HCT116 (cell line): ENCODE measurements around the gene HOXC4.

Experiments used
- ELF1 ChIP-seq: IDR thresholded peaks from 2 replicates; pipeline ENCODE4 v1.6.1; 2012; ENCODE audit warnings: low read depth, borderline replicate concordance
- EZH2 ChIP-seq: fragments of 200-600 bp; sonication (generic); IDR thresholded peaks from 2 replicates; pipeline ENCODE4 v1.6.1; 2017; ENCODE audit warnings: antibody characterized with exemption, mixed run types
- JUND ChIP-seq: IDR thresholded peaks from 2 replicates; pipeline ENCODE4 v1.6.1; 2012
- MAX ChIP-seq: IDR thresholded peaks from 2 replicates; pipeline ENCODE4 v1.6.1; 2012
- POLR2A ChIP-seq: IDR thresholded peaks from 2 replicates; pipeline ENCODE4 v1.7.0; 2011; ENCODE audit warnings: borderline replicate concordance; ENCODE audit not compliant: insufficient read depth, insufficient read length; ENCODE audit errors: extremely low read depth
- POLR2AphosphoS5 ChIP-seq: IDR thresholded peaks from 2 replicates; pipeline ENCODE4 v1.6.1; 2011; ENCODE audit warnings: mild to moderate bottlenecking, low read depth, low read length, moderate library complexity
- RAD21 ChIP-seq: IDR thresholded peaks from 2 replicates; pipeline ENCODE4 v1.6.1; 2012; ENCODE audit warnings: low read depth, mild to moderate bottlenecking
- SP1 ChIP-seq: IDR thresholded peaks from 2 replicates; pipeline ENCODE4 v1.6.1; 2012; ENCODE audit warnings: low read depth
- ZBTB33 ChIP-seq: IDR thresholded peaks from 2 replicates; pipeline ENCODE4 v1.6.1; 2011; ENCODE audit warnings: mild to moderate bottlenecking, low read length, moderate library complexity; ENCODE audit not compliant: insufficient replicate concordance; ENCODE audit errors: extremely low read depth
- TF ChIP-seq, protein P1 (sequence below), 3 experiments: fragments of 200-600 bp in 1 of 3; sonication (generic) in 1 of 3; IDR thresholded peaks in 2 of 3; conservative IDR thresholded peaks in 1 of 3; 2 replicates each; pipeline ENCODE4 v1.5.1; 2012 to 2017; ENCODE audit warnings: low read depth in 2 of 3, low read length in 2 of 3, antibody characterized with exemption in 1 of 3, borderline replicate concordance in 1 of 3, control low read depth in 1 of 3, mild to moderate bottlenecking in 1 of 3, mixed read lengths in 1 of 3, mixed run types in 1 of 3, moderate library complexity in 1 of 3; ENCODE audit not compliant: insufficient read depth in 1 of 3
- TF ChIP-seq, protein P2 (sequence below): IDR thresholded peaks from 2 replicates; pipeline ENCODE4 v1.6.1; 2012; ENCODE audit warnings: low read depth

DNA sequence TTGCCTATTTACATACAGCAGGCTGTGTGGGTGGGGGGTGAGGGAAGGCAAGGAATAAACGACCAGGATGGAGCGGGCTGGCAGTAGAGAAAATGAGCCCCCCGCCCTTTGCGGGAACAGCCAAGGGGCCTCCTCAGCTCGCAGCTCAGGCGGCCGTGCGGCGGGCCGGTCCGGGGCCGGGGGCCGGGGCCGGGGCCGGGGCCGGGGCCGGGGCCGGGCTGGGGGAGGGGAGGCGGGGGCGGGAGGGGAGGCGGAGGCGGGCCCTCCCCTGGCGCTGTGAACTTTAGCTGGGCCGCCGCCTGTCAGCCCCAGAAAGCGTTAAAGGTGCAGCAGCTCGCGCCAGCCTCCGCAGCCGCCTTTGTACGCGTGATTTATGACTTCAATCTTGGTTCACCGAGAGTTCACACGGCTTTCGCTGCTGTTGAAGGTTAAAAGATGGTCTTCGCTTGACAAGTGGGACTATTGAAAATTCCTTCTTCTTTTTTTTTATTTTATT is 28.8 kb downstream of the HOXC4 start:
- TF ChIP-seq, protein P1, sequence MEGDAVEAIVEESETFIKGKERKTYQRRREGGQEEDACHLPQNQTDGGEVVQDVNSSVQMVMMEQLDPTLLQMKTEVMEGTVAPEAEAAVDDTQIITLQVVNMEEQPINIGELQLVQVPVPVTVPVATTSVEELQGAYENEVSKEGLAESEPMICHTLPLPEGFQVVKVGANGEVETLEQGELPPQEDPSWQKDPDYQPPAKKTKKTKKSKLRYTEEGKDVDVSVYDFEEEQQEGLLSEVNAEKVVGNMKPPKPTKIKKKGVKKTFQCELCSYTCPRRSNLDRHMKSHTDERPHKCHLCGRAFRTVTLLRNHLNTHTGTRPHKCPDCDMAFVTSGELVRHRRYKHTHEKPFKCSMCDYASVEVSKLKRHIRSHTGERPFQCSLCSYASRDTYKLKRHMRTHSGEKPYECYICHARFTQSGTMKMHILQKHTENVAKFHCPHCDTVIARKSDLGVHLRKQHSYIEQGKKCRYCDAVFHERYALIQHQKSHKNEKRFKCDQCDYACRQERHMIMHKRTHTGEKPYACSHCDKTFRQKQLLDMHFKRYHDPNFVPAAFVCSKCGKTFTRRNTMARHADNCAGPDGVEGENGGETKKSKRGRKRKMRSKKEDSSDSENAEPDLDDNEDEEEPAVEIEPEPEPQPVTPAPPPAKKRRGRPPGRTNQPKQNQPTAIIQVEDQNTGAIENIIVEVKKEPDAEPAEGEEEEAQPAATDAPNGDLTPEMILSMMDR (IDR thresholded peaks at IDR 0.05 in 2 of 3, conservative IDR thresholded peaks at IDR 0.05 in 1 of 3; ENCODE audit: borderline replicate concordance in 1 of 3, insufficient read depth in 1 of 3, low read depth in 2 of 3, low read length in 2 of 3) = no peak
- TF ChIP-seq MAX = no peak
- TF ChIP-seq SP1 = no peak
- TF ChIP-seq POLR2AphosphoS5 = no peak
- no peak for TF ChIP-seq JUND
- no peak for TF ChIP-seq ZBTB33
- no peak for TF ChIP-seq RAD21
- TF ChIP-seq EZH2 = no peak
- TF ChIP-seq ELF1 = no peak
- TF ChIP-seq POLR2A = no peak
- TF ChIP-seq, protein P2, sequence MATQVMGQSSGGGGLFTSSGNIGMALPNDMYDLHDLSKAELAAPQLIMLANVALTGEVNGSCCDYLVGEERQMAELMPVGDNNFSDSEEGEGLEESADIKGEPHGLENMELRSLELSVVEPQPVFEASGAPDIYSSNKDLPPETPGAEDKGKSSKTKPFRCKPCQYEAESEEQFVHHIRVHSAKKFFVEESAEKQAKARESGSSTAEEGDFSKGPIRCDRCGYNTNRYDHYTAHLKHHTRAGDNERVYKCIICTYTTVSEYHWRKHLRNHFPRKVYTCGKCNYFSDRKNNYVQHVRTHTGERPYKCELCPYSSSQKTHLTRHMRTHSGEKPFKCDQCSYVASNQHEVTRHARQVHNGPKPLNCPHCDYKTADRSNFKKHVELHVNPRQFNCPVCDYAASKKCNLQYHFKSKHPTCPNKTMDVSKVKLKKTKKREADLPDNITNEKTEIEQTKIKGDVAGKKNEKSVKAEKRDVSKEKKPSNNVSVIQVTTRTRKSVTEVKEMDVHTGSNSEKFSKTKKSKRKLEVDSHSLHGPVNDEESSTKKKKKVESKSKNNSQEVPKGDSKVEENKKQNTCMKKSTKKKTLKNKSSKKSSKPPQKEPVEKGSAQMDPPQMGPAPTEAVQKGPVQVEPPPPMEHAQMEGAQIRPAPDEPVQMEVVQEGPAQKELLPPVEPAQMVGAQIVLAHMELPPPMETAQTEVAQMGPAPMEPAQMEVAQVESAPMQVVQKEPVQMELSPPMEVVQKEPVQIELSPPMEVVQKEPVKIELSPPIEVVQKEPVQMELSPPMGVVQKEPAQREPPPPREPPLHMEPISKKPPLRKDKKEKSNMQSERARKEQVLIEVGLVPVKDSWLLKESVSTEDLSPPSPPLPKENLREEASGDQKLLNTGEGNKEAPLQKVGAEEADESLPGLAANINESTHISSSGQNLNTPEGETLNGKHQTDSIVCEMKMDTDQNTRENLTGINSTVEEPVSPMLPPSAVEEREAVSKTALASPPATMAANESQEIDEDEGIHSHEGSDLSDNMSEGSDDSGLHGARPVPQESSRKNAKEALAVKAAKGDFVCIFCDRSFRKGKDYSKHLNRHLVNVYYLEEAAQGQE = no peak
